Measurements from ENCODE around the gene RHD.
"Not testable (repeated sequence)": the region's sequence is repeated elsewhere in the genome, so short reads cannot be mapped to it uniquely, and the experiment has no call there.

Gene RHD

DNA sequence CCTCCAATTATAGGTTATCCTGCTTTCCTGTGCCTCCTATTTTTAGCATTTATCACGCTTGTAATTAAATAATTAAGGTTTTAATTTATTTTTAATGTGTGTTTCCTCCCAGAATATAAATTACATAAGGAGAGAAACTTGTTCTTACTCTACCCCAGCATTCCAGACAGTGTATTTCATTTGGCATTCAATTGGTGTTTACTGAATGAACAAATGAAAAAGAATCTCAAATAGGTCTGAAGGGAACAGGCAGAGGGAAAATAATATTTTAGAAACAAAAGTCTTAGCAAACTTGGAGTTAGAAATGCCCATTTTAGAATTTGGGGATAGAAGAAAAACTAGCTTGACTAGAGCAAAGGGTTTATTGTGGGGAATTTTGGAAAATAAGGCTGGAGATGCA, 15.1 kb upstream of the RHD start:
- DNase-seq (ENCODE audit: low spot score) = no peak

GRCh38 chr1:25259813-25260212, 12.5 kb upstream of the RHD start:
- DNase-seq (ENCODE audit: low spot score) = not testable (repeated sequence)

DNA sequence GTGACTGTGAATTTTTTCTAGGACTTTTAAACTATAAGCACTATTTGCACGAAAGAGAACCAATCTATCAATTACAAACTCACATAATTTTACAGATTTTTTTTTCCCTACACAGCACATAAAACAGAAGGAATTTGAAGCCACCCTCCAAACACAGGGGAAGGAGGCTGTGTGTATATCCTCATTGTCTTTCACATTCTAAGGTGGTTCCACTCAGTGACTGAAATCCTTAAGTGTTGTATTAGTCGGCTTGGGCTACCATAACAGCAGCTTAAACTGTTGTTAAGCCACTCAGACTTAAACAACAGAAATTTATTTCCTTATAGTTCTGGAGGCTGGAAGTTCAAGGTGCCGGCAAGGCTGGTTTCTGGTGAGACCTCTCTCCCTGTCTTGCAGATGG, 12.0 kb upstream of the RHD start:
- DNase-seq (ENCODE audit: low spot score) = not testable (repeated sequence)

DNA sequence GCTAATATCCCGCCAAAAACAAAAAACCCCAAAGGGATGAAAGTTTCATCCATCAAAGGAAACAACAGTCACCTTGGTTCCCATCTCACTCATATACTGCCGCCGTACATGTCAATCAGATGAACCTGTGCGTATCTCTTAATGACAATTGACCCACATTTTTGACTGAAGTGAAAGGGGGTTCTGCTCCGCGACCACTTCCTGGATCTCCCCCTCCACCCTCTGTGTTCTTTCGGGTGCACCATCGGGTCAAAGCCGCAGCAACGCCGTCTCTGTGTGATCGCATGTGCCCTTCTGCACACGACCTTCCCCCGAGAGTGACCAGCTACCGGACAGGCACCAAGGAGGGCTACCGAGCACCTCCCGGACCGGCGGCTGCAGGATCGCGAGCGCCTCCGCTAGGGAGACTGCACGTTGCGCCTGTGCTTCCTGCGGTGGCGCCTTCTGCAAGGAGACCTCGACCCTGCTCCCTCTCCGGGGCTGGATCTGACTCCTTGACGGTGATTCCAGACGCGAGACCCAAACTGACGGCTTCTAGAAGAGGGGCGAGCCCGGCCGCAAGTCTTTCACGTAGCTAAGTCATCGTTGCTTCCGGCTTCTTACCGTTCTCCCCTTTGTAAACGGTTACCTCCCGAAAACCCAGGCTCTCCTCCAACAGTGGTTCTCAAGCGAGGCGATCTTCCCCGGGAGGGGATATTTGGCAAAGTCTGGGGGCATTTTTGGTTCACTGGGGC, 5.6 kb upstream of the RHD start:
- DNase-seq (ENCODE audit: low spot score) = not testable (repeated sequence)

DNA sequence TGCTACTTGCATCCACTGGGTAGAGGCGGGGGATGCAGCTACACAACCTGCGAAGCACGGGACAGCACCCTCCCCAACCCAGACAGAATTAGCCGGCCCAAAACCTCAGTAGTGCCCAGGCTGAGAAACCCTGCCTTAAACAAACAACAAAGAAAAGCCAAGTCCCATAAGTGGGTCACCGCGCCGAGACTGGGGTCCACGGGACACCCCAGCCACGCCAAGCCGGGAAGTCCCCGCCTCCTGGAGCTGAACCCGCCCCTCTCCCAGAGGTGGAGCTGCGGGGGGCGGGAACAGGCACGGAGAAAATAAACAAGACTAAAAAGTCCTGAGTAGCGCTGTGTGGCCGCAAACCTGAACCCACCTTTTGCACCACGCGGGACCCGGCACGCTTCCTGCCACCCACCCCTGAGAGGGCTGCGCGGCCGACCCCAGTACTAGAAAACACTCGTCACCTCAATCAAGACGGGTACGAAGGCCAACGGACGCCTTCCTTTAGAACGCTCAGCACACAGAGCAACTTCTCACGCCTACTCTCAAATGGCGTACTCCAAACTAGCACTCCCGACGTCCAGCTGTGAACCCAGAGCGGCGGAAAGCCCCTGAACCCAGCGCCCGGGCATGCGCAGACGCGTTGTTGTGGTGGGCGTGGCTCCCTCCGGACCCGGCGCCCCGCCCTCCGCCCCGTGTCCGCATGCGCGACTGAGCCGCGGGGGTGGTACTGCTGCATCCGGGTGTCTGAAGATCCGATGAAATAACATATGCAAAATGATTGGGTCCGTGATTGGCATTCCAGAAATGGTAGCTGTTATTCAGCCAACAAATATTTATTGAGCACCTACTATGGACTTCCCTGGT, 4.8 kb upstream of the RHD start:
- DNase-seq (ENCODE audit: low spot score) = peak; percentile 29

GRCh38 chr1:25268143-25268760, 4.1 kb upstream of the RHD start:
- not testable (repeated sequence) for DNase-seq (ENCODE audit: low spot score)

DNA sequence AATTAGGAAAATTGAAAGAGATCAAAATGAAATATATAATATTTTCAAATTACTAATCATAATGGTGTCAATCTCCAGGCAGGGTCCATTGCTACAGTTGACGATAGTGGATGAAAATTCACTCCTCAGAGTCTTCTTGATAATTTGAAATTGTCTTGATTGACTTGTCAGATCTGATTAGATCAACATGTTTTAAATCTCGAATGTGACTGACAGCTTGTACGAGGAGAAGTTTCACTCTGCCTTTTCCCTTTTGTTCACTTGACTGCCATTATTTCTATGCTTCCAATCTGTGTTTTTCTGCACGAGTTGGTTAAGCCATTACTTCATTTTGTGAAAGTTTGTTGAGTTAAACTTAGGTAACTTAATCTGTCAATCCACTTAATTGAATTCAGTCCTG, 3.3 kb downstream of the RHD start:
- DNase-seq (ENCODE audit: low spot score) = not testable (repeated sequence)

DNA sequence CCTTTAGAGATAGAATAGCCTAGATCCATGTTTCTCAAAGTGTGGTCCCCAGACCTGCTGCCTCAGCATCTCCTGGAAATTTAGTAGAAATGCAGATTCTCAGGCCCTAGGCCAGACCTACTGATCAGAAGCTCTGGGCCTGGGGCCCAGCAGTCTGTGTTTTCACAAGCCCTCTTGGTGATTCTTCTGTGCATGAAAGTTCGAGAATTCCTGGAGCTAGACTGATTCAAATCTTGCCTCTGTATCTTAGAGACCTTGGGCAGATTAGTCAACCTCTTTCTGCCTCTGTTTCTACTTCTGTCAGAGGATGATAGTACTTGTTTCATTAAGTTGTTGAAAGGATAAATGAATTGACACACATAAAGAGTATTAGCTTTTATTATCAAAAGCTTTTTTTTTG, 5.0 kb downstream of the RHD start:
- not testable (repeated sequence) for DNase-seq (ENCODE audit: low spot score)

GRCh38 chr1:25278358-25278757, 6.0 kb downstream of the RHD start:
- DNase-seq (ENCODE audit: low spot score) = not testable (repeated sequence)

DNA sequence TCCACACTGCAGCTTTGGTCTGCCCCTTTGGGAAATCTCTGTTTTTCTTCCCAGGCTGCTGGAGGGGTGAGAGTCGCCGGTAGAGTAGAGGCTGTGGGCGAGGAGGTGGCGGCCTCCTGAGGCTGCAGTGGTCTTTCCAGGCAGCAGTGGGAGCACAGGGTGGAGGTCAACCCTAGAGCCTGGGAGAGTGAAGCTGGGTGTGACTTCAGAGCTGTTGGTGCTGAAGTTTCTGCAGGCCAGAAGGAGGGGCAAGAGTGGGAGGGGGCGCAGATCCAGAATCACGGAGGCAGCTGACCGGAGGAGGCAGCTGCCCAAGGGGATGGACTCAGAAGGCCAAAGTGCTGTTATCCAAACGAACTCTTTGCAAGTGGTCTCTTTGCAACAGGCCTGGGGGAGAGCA, 6.5 kb downstream of the RHD start:
- not testable (repeated sequence) for DNase-seq (ENCODE audit: low spot score)

DNA sequence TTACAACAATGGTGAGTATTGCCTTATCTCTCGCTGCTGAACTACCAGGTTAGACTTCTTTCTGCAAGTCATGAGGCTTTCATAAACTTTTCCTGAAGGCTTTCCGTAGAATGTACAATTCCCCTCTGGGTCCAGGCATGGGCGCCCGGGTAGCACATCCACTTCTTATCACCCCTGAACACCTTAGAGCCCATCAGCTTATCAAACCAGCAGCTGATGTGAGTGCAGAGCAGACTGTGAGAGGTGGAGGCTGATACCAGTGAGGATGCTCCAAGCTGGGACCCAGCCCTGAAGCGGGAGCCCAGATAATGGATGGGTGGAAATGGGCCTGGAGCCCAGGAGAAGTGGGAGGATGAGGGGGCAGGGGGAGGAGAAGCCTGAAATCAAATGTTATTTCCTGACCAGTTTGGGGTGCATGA, 7.4 kb downstream of the RHD start:
- DNase-seq (ENCODE audit: low spot score) = not testable (repeated sequence)

DNA sequence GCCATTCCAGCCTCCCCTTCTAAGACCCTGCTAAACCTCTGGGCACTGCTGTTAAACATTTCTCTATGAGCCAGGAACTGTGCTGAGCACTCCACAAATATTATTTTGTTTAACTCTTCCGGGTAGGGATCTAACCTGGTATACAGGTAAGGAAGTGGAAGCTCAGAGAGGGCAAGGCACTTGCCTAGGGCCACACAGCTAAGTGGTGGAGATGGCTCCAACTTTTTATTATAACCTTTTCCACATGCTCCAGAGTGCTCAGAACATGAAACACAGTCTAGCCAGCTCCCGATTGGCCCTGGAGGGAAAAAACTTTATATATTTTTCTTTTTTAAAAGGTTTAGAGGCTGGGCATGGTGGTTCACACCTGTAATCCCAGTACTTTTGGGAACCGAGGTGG, 13.6 kb downstream of the RHD start:
- not testable (repeated sequence) for DNase-seq (ENCODE audit: low spot score)

DNA sequence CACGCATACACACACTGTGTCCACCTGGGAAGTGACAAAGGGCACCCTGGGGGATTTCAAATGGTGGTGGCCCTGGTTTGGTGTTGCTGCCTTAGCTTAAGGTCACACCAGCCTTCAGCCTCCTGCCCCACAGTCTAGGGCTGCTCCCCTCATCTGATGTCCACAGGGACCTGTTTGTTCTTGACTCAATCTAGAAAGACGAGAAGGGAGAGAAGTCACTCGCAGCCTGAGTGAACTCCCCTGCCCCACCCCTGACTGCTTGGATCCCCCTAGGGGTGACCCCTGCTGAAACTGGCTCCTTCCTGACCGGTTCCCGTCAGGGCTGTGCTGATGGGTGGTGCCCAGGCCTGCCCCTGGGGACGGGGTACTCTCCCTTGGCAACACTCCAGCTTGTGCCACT, 14.9 kb downstream of the RHD start:
- DNase-seq (ENCODE audit: low spot score) = not testable (repeated sequence)

GRCh38 chr1:25288573-25289101, 16.3 kb downstream of the RHD start:
- DNase-seq (ENCODE audit: low spot score) = not testable (repeated sequence)

DNA sequence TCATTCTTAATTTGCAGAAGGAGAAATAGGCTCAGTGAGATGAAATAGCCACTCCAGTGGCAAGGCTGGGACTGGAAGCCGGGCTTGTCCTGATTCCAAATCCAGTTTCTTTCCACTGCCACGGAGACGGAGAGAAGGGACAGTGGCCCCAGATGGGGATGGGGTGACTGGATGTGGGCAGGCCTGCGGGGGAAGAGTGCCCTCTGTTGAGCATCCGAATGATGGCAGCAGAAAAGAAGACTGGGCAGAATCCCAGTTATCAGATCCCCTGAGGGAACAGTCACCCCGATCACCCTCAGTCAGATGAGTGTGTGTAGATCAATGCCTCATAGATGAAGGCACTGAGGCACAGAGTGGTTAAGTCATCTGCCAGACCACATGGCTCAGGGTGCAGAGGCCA, 17.7 kb downstream of the RHD start:
- DNase-seq (ENCODE audit: low spot score) = not testable (repeated sequence)

- DNase-seq (ENCODE audit: low spot score) = not testable (repeated sequence)
These were observed 21.1 kb downstream of the RHD start for GRCh38 chr1:25293426-25293825.

GRCh38 chr1:25294889-25295826, 22.8 kb downstream of the RHD start:
- DNase-seq (ENCODE audit: low spot score) = not testable (repeated sequence)

DNA sequence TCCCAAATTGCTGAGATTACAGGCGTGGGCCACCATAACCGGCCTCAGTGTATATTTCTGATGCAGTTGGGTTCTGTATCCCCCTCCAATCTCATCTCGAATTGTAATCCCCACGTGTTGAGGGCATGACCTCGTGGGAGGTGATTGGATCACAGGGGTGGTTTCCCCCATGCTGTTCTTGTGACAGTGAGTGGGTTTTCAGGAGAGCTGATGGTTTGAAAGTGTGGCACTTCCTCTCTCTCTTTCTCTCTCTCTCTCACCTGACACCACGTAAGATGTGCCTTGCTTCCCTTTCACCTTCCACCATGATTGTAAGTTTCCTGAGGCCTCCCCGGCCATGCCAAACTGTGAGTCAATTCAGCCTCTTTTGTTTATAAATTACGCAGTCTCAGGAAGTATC, 24.2 kb downstream of the RHD start:
- not testable (repeated sequence) for DNase-seq (ENCODE audit: low spot score)

GRCh38 chr1:25300729-25301128, 28.4 kb downstream of the RHD start:
- not testable (repeated sequence) for DNase-seq (ENCODE audit: low spot score)

- DNase-seq (ENCODE audit: low spot score) = not testable (repeated sequence)
These were observed 30.0 kb downstream of the RHD start for GRCh38 chr1:25302330-25302729.

- DNase-seq (ENCODE audit: low spot score) = not testable (repeated sequence)
These were observed 32.6 kb downstream of the RHD start for GRCh38 chr1:25304936-25305335.

Measured in iPS-NIHi11 (cell line).